ENCODE results near the gene PPM1M. TPM values are rescaled to one million over a fixed set of nuclear protein-coding genes. Genes with fewer than 3 reads are reported as not detected.

PPM1M gene
- total and polyA plus RNA-seq, 8 donors = 7.9 to 44.9 (median 15.8) TPM

DNA sequence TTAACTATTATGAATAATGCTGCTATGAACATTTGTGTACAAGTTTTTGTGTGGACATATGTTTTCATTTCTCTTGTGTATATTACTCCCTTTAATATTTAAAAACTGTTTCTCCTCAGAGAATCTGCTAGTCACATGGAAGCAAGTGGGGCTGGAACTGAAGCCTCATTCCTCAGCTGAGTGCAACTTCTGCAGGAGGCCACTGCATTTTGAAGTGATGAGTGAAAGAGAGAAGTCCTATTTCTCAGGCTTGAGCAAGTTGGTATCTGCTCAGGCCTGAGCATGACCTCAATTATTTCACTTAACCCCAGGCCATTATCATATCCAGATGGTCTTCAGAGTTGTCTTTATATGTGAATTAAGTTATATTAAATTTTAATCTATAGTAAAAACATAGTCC lies 31.7 kb upstream of the PPM1M start:
- peaks cover 65 to 72% (median 69%) of the 10 kb centered on the region in 4 donors for H3K36me3 ChIP-seq
- DNase-seq = no peak
- intact Hi-C loops (cut with DNase I; ENCODE audit: low total_unique reads) = no loop called here

DNA sequence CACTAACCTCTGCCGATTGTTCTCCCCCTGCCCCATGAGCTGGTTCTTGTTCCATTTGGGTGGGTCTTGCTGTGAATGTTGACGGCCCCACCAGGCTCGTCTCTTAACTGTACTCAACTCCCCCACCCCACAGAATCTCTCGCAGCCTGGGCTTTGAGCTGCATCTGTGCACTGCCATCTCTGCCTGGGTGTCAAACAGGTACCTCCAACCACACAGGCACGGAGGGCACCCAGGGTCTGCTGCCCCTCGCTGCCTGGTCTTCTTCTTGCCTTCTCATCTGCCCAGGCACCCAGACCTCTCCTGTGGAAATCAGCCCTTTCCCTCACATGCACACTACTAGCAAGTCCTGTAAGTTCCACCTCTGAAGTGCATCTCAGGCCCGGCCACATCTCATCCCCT lies 30.2 kb upstream of the PPM1M start:
- Histone ChIP-seq H3K4me3 (no peak overlapping the region), H3K9me3 (no peaks in the 10 kb centered on the region), H3K27me3 (no peaks in the 10 kb centered on the region), H3K4me1 (peaks cover 41 to 78% (median 49%) of the 10 kb centered on the region in 4 donors), H3K36me3 (peaks cover 51 to 57% (median 54%) of the 10 kb centered on the region in 4 donors), H3K27ac (peak overlapping the region in 3 of 5 donors; percentile 85 to 94 (median 90))
- peak in 1 of 2 donors; percentile 1 for DNase-seq
- TF ChIP-seq EP300 (IDR thresholded peaks at IDR 0.05) = no peak
- TF ChIP-seq POLR2A (IDR thresholded peaks at IDR 0.05) = no peak
- TF ChIP-seq POLR2AphosphoS5 (IDR thresholded peaks at IDR 0.05) = no peak
- no peak for TF ChIP-seq CTCF (IDR thresholded peaks at IDR 0.05)
- intact Hi-C loops (cut with DNase I; ENCODE audit: low total_unique reads) = no loop called here
- WGBS, 5 donors = 94 to 98% (median 95%) methylated on average over 7 of the region's 7 CpGs

More for the DNA sequence above, 31.7 kb upstream of the PPM1M start:
- Histone ChIP-seq H3K4me1 (peaks cover 29 to 71% (median 39%) of the 10 kb centered on the region in 4 donors), H3K4me3 (no peak overlapping the region), H3K9me3 (no peaks in the 10 kb centered on the region), H3K27me3 (no peaks in the 10 kb centered on the region), H3K27ac (no peak overlapping the region)
- TF ChIP-seq POLR2AphosphoS5 (IDR thresholded peaks at IDR 0.05) (no peak), CTCF (IDR thresholded peaks at IDR 0.05) (no peak), POLR2A (IDR thresholded peaks at IDR 0.05) (no peak), EP300 (IDR thresholded peaks at IDR 0.05) (no peak)

- intact Hi-C loops (cut with DNase I; ENCODE audit: low total_unique reads) = no loop called here
- TF ChIP-seq CTCF (IDR thresholded peaks at IDR 0.05) (no peak), POLR2A (IDR thresholded peaks at IDR 0.05) (no peak), POLR2AphosphoS5 (IDR thresholded peaks at IDR 0.05) (peak in 2 of 3 donors; percentile 88)
- WGBS, 5 donors = 16 to 27% (median 24%) methylated on average over 13 of the region's 13 CpGs
Observed at GRCh38 chr3:52216585-52217408, 28.8 kb upstream of the PPM1M start.

GRCh38 chr3:52217409-52217805 lies 28.2 kb upstream of the PPM1M start:
- 37 to 44% (median 39%) methylated on average over 10 of the region's 10 CpGs for WGBS, 5 donors

More at GRCh38 chr3:52216585-52217408, 28.8 kb upstream of the PPM1M start:
- DNase-seq = peak; percentile 95 to 97
- Histone ChIP-seq H3K4me1 (peaks cover 45 to 79% (median 54%) of the 10 kb centered on the region in 4 donors), H3K4me3 (no peak overlapping the region), H3K27ac (peak overlapping the region; percentile 81 to 94 (median 86)), H3K27me3 (no peaks in the 10 kb centered on the region), H3K36me3 (peaks cover 40 to 49% (median 40%) of the 10 kb centered on the region in 4 donors), H3K9me3 (no peaks in the 10 kb centered on the region)

More at GRCh38 chr3:52217409-52217805, 28.2 kb upstream of the PPM1M start:
- no peaks in the 10 kb centered on the region for H3K9me3 ChIP-seq
- intact Hi-C loops (cut with DNase I; ENCODE audit: low total_unique reads) = no loop called here
- H3K36me3 ChIP-seq = peaks cover 33 to 44% (median 34%) of the 10 kb centered on the region in 4 donors
- TF ChIP-seq CTCF (IDR thresholded peaks at IDR 0.05) = no peak
- no peak for TF ChIP-seq POLR2A (IDR thresholded peaks at IDR 0.05)
- no peak for TF ChIP-seq EP300 (IDR thresholded peaks at IDR 0.05)
- no peak for TF ChIP-seq POLR2AphosphoS5 (IDR thresholded peaks at IDR 0.05)
- peak overlapping the region; percentile 81 to 94 (median 86) for H3K27ac ChIP-seq
- no peak for DNase-seq
- peaks cover 45 to 80% (median 56%) of the 10 kb centered on the region in 4 donors for H3K4me1 ChIP-seq
- H3K4me3 ChIP-seq = no peak overlapping the region
- H3K27me3 ChIP-seq = no peaks in the 10 kb centered on the region

All from stomach (tissue), 9 donors.